ENCODE measurements around the gene KRTAP4-12. TPM values are rescaled to one million over a fixed set of nuclear protein-coding genes. Genes with fewer than 3 reads are reported as not detected.
"Not testable (repeated sequence)": the region's sequence is repeated elsewhere in the genome, so short reads cannot be mapped to it uniquely, and the experiment has no call there.

KRTAP4-12 gene
- total and polyA plus RNA-seq, 2 experiments from 2014 or later, result not detected

DNA sequence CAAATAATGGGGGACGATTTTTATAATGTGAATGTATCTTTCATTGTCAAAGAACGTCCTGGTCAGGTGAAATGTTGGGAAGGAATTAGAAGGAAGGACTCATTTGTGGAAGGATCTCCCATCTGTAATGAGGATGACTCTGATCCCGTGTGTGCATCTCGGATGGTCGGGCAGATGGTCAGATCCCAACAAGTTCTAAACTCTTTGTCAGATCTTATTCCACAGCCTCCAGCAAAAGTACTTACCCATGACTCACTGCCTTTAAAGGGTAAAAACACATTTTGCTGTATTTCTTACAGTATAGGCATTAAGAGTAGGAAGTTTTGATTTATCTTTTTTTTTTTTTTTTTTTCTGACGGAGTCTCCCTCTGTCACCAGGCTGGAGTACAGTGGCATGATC is 25.5 kb downstream of the KRTAP4-12 start:
- Histone ChIP-seq H3K27ac (no peak overlapping the region), H3K4me1 (ENCODE audit: insufficient read depth) (no peaks in the 10 kb centered on the region), H3K4me2 (no peak overlapping the region), H3K9me2 (replicated peaks; ENCODE audit: insufficient read depth) (no peaks in the 10 kb centered on the region), H3K9me3 (ENCODE audit: low read depth) (no peaks in the 10 kb centered on the region), H3K4me3 (no peak overlapping the region), H4K20me1 (ENCODE audit: insufficient read depth, poor library complexity, severe bottlenecking) (no peaks in the 10 kb centered on the region), H3K27me3 (no peaks in the 10 kb centered on the region), H2AFZ (no peak overlapping the region), H3K79me2 (no peaks in the 10 kb centered on the region), H3K36me3 (replicated peaks; ENCODE audit: insufficient read depth, low read depth) (no peaks in the 10 kb centered on the region)
- WGBS (ENCODE audit: low lambda C conversion rate, missing lambda C conversion rate), result 90% methylated on average over 6 of the region's 6 CpGs
- TF ChIP-seq EZH2phosphoT487 (IDR thresholded peaks at IDR 0.05; ENCODE audit: low read depth, severe bottlenecking, unreplicated experiment), result no peak
- TF ChIP-seq, protein P1, sequence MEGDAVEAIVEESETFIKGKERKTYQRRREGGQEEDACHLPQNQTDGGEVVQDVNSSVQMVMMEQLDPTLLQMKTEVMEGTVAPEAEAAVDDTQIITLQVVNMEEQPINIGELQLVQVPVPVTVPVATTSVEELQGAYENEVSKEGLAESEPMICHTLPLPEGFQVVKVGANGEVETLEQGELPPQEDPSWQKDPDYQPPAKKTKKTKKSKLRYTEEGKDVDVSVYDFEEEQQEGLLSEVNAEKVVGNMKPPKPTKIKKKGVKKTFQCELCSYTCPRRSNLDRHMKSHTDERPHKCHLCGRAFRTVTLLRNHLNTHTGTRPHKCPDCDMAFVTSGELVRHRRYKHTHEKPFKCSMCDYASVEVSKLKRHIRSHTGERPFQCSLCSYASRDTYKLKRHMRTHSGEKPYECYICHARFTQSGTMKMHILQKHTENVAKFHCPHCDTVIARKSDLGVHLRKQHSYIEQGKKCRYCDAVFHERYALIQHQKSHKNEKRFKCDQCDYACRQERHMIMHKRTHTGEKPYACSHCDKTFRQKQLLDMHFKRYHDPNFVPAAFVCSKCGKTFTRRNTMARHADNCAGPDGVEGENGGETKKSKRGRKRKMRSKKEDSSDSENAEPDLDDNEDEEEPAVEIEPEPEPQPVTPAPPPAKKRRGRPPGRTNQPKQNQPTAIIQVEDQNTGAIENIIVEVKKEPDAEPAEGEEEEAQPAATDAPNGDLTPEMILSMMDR (IDR thresholded peaks at IDR 0.05; ENCODE audit: poor library complexity), result no peak
- no peak for TF ChIP-seq EZH2 (IDR thresholded peaks at IDR 0.05; ENCODE audit: borderline replicate concordance)
- no peak for DNase-seq (ENCODE audit: low spot score)

DNA sequence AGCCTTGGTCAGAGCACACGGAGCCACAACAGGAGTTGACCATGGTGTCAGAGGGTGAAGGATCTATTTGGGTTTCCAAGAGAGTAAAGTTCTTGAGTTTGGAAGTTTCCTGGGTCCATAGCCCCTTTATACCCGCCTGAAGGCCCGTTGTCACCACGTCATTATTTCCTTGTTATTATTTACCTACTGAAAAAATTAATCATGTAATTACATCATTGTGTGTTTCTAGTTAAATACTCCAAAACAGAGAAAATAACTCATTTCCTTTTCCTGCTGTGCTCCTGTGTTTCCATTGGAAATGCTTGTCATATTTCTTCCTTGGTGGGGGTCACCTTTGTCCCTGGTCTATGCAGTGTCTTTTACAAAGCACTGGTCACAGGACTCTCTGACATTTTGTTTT is 25.9 kb downstream of the KRTAP4-12 start, which contains the start of gene KRTAP4-8:
TSS of gene KRTAP4-8 (minus strand) at position 101 of the 400 bp plus-strand sequence. CDS start at position 43, 58 bp downstream.
- 93% methylated on average over 4 of the region's 4 CpGs for WGBS (ENCODE audit: low lambda C conversion rate, missing lambda C conversion rate)
- Histone ChIP-seq H2AFZ (no peak within 1 kb of the TSS), H3K4me1 (ENCODE audit: insufficient read depth) (no peaks in the 10 kb centered on the region)

DNA sequence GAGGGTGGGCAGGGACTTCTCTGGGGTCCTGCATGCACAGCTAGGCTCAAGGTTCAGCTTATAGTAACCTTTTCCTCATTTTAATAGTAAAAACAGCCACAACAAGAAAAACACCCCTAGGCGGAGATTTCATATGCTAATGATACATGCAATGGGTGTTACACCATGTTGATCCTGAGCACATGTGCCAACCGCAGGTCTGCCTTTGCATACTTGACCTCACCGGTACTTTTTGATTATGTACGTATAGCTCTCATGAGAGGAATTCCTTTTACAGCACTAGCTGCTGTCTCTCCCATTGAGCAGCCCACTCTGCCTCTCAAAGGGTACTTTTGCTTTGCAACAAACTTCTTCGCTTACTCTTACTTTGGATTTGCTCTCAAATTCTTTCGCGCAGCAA is 27.9 kb downstream of the KRTAP4-12 start:
- Histone ChIP-seq H3K9me2 (replicated peaks; ENCODE audit: insufficient read depth) (no peaks in the 10 kb centered on the region), H3K36me3 (replicated peaks; ENCODE audit: insufficient read depth, low read depth) (no peaks in the 10 kb centered on the region), H3K4me1 (ENCODE audit: insufficient read depth) (no peaks in the 10 kb centered on the region), H3K9me3 (ENCODE audit: low read depth) (no peaks in the 10 kb centered on the region), H3K27ac (no peak overlapping the region), H3K4me2 (no peak overlapping the region), H3K4me3 (no peak overlapping the region), H4K20me1 (ENCODE audit: insufficient read depth, poor library complexity, severe bottlenecking) (no peaks in the 10 kb centered on the region), H3K27me3 (no peaks in the 10 kb centered on the region), H2AFZ (no peak overlapping the region), H3K79me2 (no peaks in the 10 kb centered on the region)
- TF ChIP-seq, protein P1 (IDR thresholded peaks at IDR 0.05; ENCODE audit: poor library complexity), result no peak
- TF ChIP-seq EZH2phosphoT487 (IDR thresholded peaks at IDR 0.05; ENCODE audit: low read depth, severe bottlenecking, unreplicated experiment) (no peak), EZH2 (IDR thresholded peaks at IDR 0.05; ENCODE audit: borderline replicate concordance) (no peak)
- 92% methylated on average over 7 of the region's 7 CpGs for WGBS (ENCODE audit: low lambda C conversion rate, missing lambda C conversion rate)
- DNase-seq (ENCODE audit: low spot score), result no peak

More for the DNA sequence above, 25.9 kb downstream of the KRTAP4-12 start, which contains the start of gene KRTAP4-8:
- Histone ChIP-seq H4K20me1 (ENCODE audit: insufficient read depth, poor library complexity, severe bottlenecking) (no peaks in the 10 kb centered on the region), H3K9me3 (ENCODE audit: low read depth) (no peaks in the 10 kb centered on the region), H3K4me2 (no peak within 1 kb of the TSS), H3K36me3 (replicated peaks; ENCODE audit: insufficient read depth, low read depth) (no peaks in the 10 kb centered on the region), H3K4me3 (no peak within 1 kb of the TSS), H3K9me2 (replicated peaks; ENCODE audit: insufficient read depth) (no peaks in the 10 kb centered on the region), H3K27me3 (no peaks in the 10 kb centered on the region), H3K79me2 (no peaks in the 10 kb centered on the region), H3K27ac (no peak within 1 kb of the TSS)
- DNase-seq (ENCODE audit: low spot score), result no peak
- no peak for TF ChIP-seq EZH2phosphoT487 (IDR thresholded peaks at IDR 0.05; ENCODE audit: low read depth, severe bottlenecking, unreplicated experiment)
- no peak for TF ChIP-seq EZH2 (IDR thresholded peaks at IDR 0.05; ENCODE audit: borderline replicate concordance)
- TF ChIP-seq, protein P1 (IDR thresholded peaks at IDR 0.05; ENCODE audit: poor library complexity), result no peak

DNA sequence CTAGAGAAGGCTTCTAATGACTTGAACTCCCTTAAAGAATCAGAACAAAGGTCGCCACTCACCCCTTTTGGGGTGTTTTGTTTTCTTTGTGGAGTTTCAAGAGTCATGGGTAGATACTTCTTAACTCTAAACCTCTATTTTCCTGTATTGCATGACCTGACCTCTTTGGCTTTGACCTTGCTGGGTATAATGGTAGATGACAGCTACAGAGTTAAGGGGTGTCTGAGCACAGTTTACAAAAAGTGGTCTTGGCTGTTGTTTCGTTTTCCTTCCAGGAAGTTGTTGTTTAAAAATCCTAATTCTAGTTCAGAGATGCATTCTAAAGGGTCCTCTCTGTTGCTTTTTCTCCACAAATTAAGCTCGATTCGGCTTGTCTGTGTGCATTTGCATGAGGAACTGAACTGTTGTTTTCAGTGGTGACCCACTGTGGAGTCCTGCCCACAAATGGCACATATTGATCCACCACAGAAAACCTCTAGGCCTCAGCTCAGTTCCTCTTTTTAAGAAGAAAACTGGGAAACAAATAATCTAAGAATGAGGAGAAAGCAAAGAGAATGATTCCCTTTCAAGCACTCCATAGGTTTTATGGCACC is 35.1 kb downstream of the KRTAP4-12 start:
- not testable (repeated sequence) for H4K20me1 ChIP-seq (ENCODE audit: insufficient read depth, poor library complexity, severe bottlenecking); H3K27ac ChIP-seq; DNase-seq (ENCODE audit: low spot score); H3K27me3 ChIP-seq; H3K79me2 ChIP-seq; H3K9me2 ChIP-seq (replicated peaks; ENCODE audit: insufficient read depth); H3K4me3 ChIP-seq; H3K36me3 ChIP-seq (replicated peaks; ENCODE audit: insufficient read depth, low read depth); H3K9me3 ChIP-seq (ENCODE audit: low read depth); H2AFZ ChIP-seq; H3K4me1 ChIP-seq (ENCODE audit: insufficient read depth); H3K4me2 ChIP-seq
- WGBS (ENCODE audit: low lambda C conversion rate, missing lambda C conversion rate), result 67% methylated on average over 4 of the region's 4 CpGs

DNA sequence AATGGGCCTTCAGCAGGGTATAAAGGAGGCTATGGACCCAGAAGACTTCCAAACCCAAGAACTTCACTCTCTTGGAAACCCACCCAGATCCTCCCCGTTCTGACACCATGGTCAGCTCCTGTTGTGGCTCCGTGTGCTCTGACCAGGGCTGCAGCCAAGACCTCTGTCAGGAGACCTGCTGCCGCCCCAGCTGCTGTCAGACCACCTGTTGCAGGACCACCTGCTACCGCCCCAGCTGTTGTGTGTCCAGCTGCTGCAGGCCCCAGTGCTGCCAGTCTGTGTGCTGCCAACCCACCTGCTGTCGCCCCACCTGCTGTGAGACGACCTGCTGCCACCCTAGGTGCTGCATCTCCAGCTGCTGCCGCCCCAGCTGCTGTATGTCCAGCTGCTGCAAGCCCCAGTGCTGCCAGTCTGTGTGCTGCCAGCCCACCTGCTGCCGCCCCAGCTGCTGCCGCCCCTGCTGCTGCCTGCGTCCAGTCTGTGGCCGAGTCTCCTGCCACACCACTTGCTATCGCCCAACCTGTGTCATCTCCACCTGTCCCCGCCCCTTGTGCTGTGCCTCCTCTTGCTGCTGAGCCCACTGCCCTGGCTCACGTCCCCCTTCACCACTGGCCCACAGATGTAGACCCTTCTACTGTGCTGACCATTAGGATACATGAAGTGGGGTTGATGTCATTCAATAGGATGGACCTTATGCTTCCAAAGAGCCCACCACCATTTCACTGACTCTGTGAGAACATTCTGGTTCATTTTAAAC is 39.7 kb downstream of the KRTAP4-12 start, which contains the start of gene KRTAP4-7:
TSS of gene KRTAP4-7 (plus strand) at position 51 of the 757 bp plus-strand sequence. CDS start at position 108, 57 bp downstream.
- H3K9me3 ChIP-seq (ENCODE audit: low read depth); H3K27ac ChIP-seq; H2AFZ ChIP-seq; H3K4me3 ChIP-seq; H3K4me2 ChIP-seq; H4K20me1 ChIP-seq (ENCODE audit: insufficient read depth, poor library complexity, severe bottlenecking); H3K27me3 ChIP-seq; H3K9me2 ChIP-seq (replicated peaks; ENCODE audit: insufficient read depth); H3K4me1 ChIP-seq (ENCODE audit: insufficient read depth); DNase-seq (ENCODE audit: low spot score); H3K79me2 ChIP-seq; H3K36me3 ChIP-seq (replicated peaks; ENCODE audit: insufficient read depth, low read depth): not testable (repeated sequence)
- WGBS (ENCODE audit: low lambda C conversion rate, missing lambda C conversion rate), result 90% methylated on average over 13 of the region's 14 CpGs

DNA sequence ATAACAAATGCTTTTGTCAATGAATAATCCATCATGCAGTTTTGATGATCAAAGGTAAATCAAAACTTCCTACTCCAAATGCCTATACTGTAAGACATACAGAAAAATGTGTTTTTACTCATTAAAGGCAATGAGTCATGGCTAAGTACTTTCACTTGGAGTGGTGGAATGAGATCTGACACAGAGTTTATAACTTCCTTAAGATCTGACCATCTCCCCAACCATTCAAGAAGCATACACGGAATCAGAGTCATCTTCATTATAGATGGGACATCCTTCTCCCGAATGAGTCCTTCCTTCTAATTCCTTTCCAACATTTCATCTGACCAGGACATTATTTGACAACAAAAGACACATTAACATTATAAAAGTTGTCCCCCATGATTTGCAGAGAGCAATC is 40.6 kb downstream of the KRTAP4-12 start:
- H3K4me1 ChIP-seq (ENCODE audit: insufficient read depth); H4K20me1 ChIP-seq (ENCODE audit: insufficient read depth, poor library complexity, severe bottlenecking); DNase-seq (ENCODE audit: low spot score); H3K79me2 ChIP-seq; H2AFZ ChIP-seq; H3K27me3 ChIP-seq; H3K27ac ChIP-seq; H3K9me3 ChIP-seq (ENCODE audit: low read depth); H3K4me3 ChIP-seq; H3K36me3 ChIP-seq (replicated peaks; ENCODE audit: insufficient read depth, low read depth); H3K4me2 ChIP-seq; H3K9me2 ChIP-seq (replicated peaks; ENCODE audit: insufficient read depth): not testable (repeated sequence)
- 76% methylated on average over 2 of the region's 2 CpGs for WGBS (ENCODE audit: low lambda C conversion rate, missing lambda C conversion rate)
